Activated B cell treated with CpG ODN at 0.5 μM for 24 hours (primary cell): ENCODE data around the gene GLRX5. TPM values are rescaled to one million over a fixed set of nuclear protein-coding genes. Genes with fewer than 3 reads are reported as not detected.

Source experiments
- ATAC-seq: fragments of 200-7000 bp; cut with Tn5 transposase; one replicate; pipeline ENCODE4 v1.10.0; 2021; ENCODE audit warnings: low read depth, mild to moderate bottlenecking, moderate library complexity
- CTCF ChIA-PET: fragments of 350-600 bp; sonication (Branson Sonifier 250); formaldehyde crosslinking; loops from one replicate; lab custom pipeline; 2021; ENCODE audit warnings: antibody characterized with exemption; lab: Charles Lee
- POLR2A ChIA-PET: fragments of 350-600 bp; sonication (Branson Sonifier 250); formaldehyde crosslinking; loops from one replicate; lab custom pipeline; 2021; ENCODE audit warnings: antibody characterized with exemption; lab: Charles Lee
- DNase-seq: peaks from one replicate; pipeline ENCODE4 v3.0.0; 2022
- H3K27ac Mint-ChIP-seq: one replicate; pipeline ENCODE4 v1.8.0; 2020; ENCODE audit warnings: mixed read lengths
- H3K27me3 Mint-ChIP-seq: one replicate; pipeline ENCODE4 v1.8.0; 2021; ENCODE audit warnings: mixed read lengths
- H3K36me3 Mint-ChIP-seq: one replicate; pipeline ENCODE4 v1.8.0; 2021; ENCODE audit warnings: low read depth, mixed read lengths
- H3K4me1 Mint-ChIP-seq: one replicate; pipeline ENCODE4 v1.8.0; 2021; ENCODE audit warnings: mixed read lengths
- H3K4me3 Mint-ChIP-seq: one replicate; pipeline ENCODE4 v1.8.0; 2020; ENCODE audit warnings: mild to moderate bottlenecking, mixed read lengths
- H3K9me3 Mint-ChIP-seq: one replicate; pipeline ENCODE4 v1.8.0; 2020; ENCODE audit warnings: mixed read lengths
- CTCF ChIP-seq: fragments of 200-600 bp; IDR thresholded peaks from one replicate; pipeline ENCODE4 v1.8.0; 2022; ENCODE audit warnings: antibody characterized with exemption, mild to moderate bottlenecking
- intact Hi-C: fragments of 100-400 bp; cut with micrococcal nuclease; formaldehyde crosslinking; loops from one replicate; pipeline ENCODE4 v1.15.1; 2024
- total RNA-seq: library from RNA; stranded (reverse); gene quantifications from 2 replicates; pipeline ENCODE4 v1.2.3, GENCODE V29; 2022

GLRX5 gene
- total RNA-seq, 1 donor from 2014 or later = 20.5 TPM

- no peak for DNase-seq
- Mint-ChIP-seq H3K4me1 (peaks cover 62% of the 10 kb centered on the region), H3K9me3 (no peaks in the 10 kb centered on the region), H3K27me3 (no peaks in the 10 kb centered on the region), H3K27ac (peak overlapping the region; percentile 38), H3K4me3 (no peak overlapping the region), H3K36me3 (no peaks in the 10 kb centered on the region)
- POLR2A ChIA-PET = interaction anchor here (0.6 to 7.0 kb wide), 4 partner anchors 12 to 70 kb away, joined by 3 to 52 read pairs (median 3); partner anchors contain the start of gene GLRX5
- intact Hi-C loops = no loop called here
- CTCF ChIA-PET = interaction anchor here (1.0 to 9.5 kb wide), 3 partner anchors 59 to 80 kb away, joined by 3 to 162 read pairs (median 3); no protein-coding TSS in a partner anchor
- no peak for TF ChIP-seq CTCF
- no peak for ATAC-seq
Measured at GRCh38 chr14:95522556-95522955, 12.3 kb upstream of the GLRX5 start.

GRCh38 chr14:95523051-95523814 lies 11.6 kb upstream of the GLRX5 start:
- Mint-ChIP-seq H3K4me3 (no peak overlapping the region), H3K9me3 (no peaks in the 10 kb centered on the region), H3K4me1 (peaks cover 57% of the 10 kb centered on the region), H3K27me3 (no peaks in the 10 kb centered on the region), H3K27ac (no peak overlapping the region), H3K36me3 (no peaks in the 10 kb centered on the region)
- no peak for ATAC-seq
- CTCF ChIA-PET = interaction anchor here (1.0 to 9.5 kb wide), 3 partner anchors 59 to 80 kb away, joined by 3 to 162 read pairs (median 3); no protein-coding TSS in a partner anchor
- TF ChIP-seq CTCF = no peak
- no peak for DNase-seq
- POLR2A ChIA-PET = interaction anchor here (0.7 to 7.0 kb wide), 5 partner anchors 11 to 81 kb away, joined by 3 to 52 read pairs (median 5); partner anchors contain the start of gene GLRX5
- intact Hi-C loops = no loop called here

GRCh38 chr14:95523815-95524448 lies 10.9 kb upstream of the GLRX5 start:
- H3K4me3 Mint-ChIP-seq = no peak overlapping the region
- no peaks in the 10 kb centered on the region for H3K9me3 Mint-ChIP-seq
- peaks cover 50% of the 10 kb centered on the region for H3K4me1 Mint-ChIP-seq
- peaks cover under 1% of the 10 kb centered on the region for H3K36me3 Mint-ChIP-seq
- no peak for DNase-seq
- ChIA-PET CTCF (interaction anchor here (1.0 to 9.5 kb wide), 3 partner anchors 60 to 81 kb away, joined by 3 to 162 read pairs (median 3); no protein-coding TSS in a partner anchor), POLR2A (interaction anchor here (1.3 to 7.0 kb wide), 4 partner anchors 8 to 81 kb away, joined by 5 to 52 read pairs (median 9); partner anchors contain the start of genes GLRX5 and SYNE3)
- H3K27ac Mint-ChIP-seq = no peak overlapping the region
- intact Hi-C loops = no loop called here
- no peaks in the 10 kb centered on the region for H3K27me3 Mint-ChIP-seq
- TF ChIP-seq CTCF = no peak
- no peak for ATAC-seq

- ATAC-seq (no peak), DNase-seq (no peak)
- intact Hi-C loops = no loop called here
- Mint-ChIP-seq H3K27me3 (no peaks in the 10 kb centered on the region), H3K27ac (no peak overlapping the region), H3K9me3 (no peaks in the 10 kb centered on the region), H3K4me3 (no peak overlapping the region), H3K4me1 (peaks cover 40% of the 10 kb centered on the region), H3K36me3 (peaks cover 5% of the 10 kb centered on the region)
- CTCF ChIA-PET = interaction anchor here (9.5 kb wide), 1 partner anchor 82 kb away, joined by 162 read pairs; no protein-coding TSS in a partner anchor
- POLR2A ChIA-PET = interaction anchor here (1.3 to 2.5 kb wide), 2 partner anchors 9 to 82 kb away, joined by 5 to 12 read pairs; partner anchors contain the start of gene SYNE3
- no peak for TF ChIP-seq CTCF
Measured at GRCh38 chr14:95524706-95525512, 9.9 kb upstream of the GLRX5 start.
